H9 (cell line): ENCODE results near the gene ADGRL3. TPM values are rescaled to one million over a fixed set of nuclear protein-coding genes. Genes with fewer than 3 reads are reported as not detected.

Experiments used
- DNase-seq: peaks from one replicate; pipeline ENCODE4 v3.0.0-alpha.2; 2017
- H2AFZ ChIP-seq: one replicate; pipeline ENCODE4 v1.6.1; 2013; ENCODE audit warnings: mild to moderate bottlenecking, low read length, control low read depth, moderate library complexity
- H2AK5ac ChIP-seq: 2 replicates; pipeline ENCODE4 v1.6.1; 2013; ENCODE audit warnings: low read length, control low read depth, mixed read lengths; ENCODE audit not compliant: insufficient read length
- H2BK120ac ChIP-seq: one replicate; pipeline ENCODE4 v1.6.1; 2013; ENCODE audit warnings: low read depth, mild to moderate bottlenecking, low read length, control low read depth, inconsistent platforms; ENCODE audit not compliant: poor library complexity, severe bottlenecking
- H2BK12ac ChIP-seq: 2 replicates; pipeline ENCODE4 v1.6.1; 2013; ENCODE audit warnings: low read length, control low read depth, mixed read lengths, low read depth; ENCODE audit not compliant: insufficient read length
- H2BK15ac ChIP-seq: 2 replicates; pipeline ENCODE4 v1.6.1; 2013; ENCODE audit warnings: low read depth, low read length, control low read depth
- H2BK20ac ChIP-seq: one replicate; pipeline ENCODE4 v1.6.1; 2013; ENCODE audit warnings: low read depth, mild to moderate bottlenecking, low read length, control low read depth, inconsistent platforms; ENCODE audit not compliant: poor library complexity, severe bottlenecking
- H2BK5ac ChIP-seq: 2 replicates; pipeline ENCODE4 v1.6.1; 2013; ENCODE audit warnings: low read length, control low read depth, mixed read lengths; ENCODE audit not compliant: insufficient read length
- H3K14ac ChIP-seq: 2 replicates; pipeline ENCODE4 v1.6.1; 2013; ENCODE audit warnings: low read length, control low read depth; ENCODE audit not compliant: insufficient read depth
- H3K18ac ChIP-seq: 2 replicates; pipeline ENCODE4 v1.6.1; 2013; ENCODE audit warnings: low read depth, mild to moderate bottlenecking, mixed read lengths, low read length, control low read depth; ENCODE audit not compliant: insufficient read length
- H3K23ac ChIP-seq: 2 replicates; pipeline ENCODE4 v1.6.1; 2013; ENCODE audit warnings: low read length, control low read depth, mixed read lengths, low read depth; ENCODE audit not compliant: insufficient read length
- H3K23me2 ChIP-seq: 2 replicates; pipeline ENCODE4 v1.6.1; 2013; ENCODE audit warnings: low read depth, mild to moderate bottlenecking, mixed read lengths, low read length, control low read depth; ENCODE audit not compliant: insufficient read length, poor library complexity, severe bottlenecking
- H3K27ac ChIP-seq: 2 replicates; pipeline ENCODE4 v1.5.1; 2013; ENCODE audit warnings: low read length, control low read depth, mixed read lengths, low read depth; ENCODE audit not compliant: insufficient read length
- H3K27me3 ChIP-seq: 2 replicates; pipeline ENCODE4 v1.6.1; 2013; ENCODE audit warnings: low read length, control low read depth, inconsistent platforms; ENCODE audit not compliant: insufficient read depth
- H3K4ac ChIP-seq: 2 replicates; pipeline ENCODE4 v1.6.1; 2013; ENCODE audit warnings: low read depth, mild to moderate bottlenecking, control low read depth, inconsistent platforms, low read length, moderate library complexity
- H3K4me1 ChIP-seq: 2 replicates; pipeline ENCODE4 v1.6.1; 2013; ENCODE audit warnings: low read length, control low read depth, inconsistent platforms; ENCODE audit not compliant: insufficient read depth
- H3K4me2 ChIP-seq: 2 replicates; pipeline ENCODE4 v1.6.1; 2013; ENCODE audit warnings: low read length, control low read depth, mixed read lengths; ENCODE audit not compliant: insufficient read length, insufficient read depth
- H3K56ac ChIP-seq: 2 replicates; pipeline ENCODE4 v1.6.1; 2013; ENCODE audit warnings: low read depth, mild to moderate bottlenecking, mixed read lengths, low read length, control low read depth; ENCODE audit not compliant: insufficient read length
- H3K79me1 ChIP-seq: 2 replicates; pipeline ENCODE4 v1.6.1; 2013; ENCODE audit warnings: low read depth, mild to moderate bottlenecking, moderate library complexity, low read length, control low read depth, inconsistent platforms; ENCODE audit not compliant: insufficient read depth, poor library complexity, severe bottlenecking
- H3K79me2 ChIP-seq: 2 replicates; pipeline ENCODE4 v1.6.1; 2013; ENCODE audit warnings: low read length, control low read depth, inconsistent platforms; ENCODE audit not compliant: insufficient read depth
- H3K9ac ChIP-seq: 2 replicates; pipeline ENCODE4 v1.6.1; 2013; ENCODE audit warnings: low read length, control low read depth, mixed read lengths; ENCODE audit not compliant: insufficient read length; ENCODE audit errors: extremely low read depth
- H3K9me3 ChIP-seq: one replicate; pipeline ENCODE4 v1.6.1; 2013; ENCODE audit warnings: low read depth, low read length, inconsistent platforms; ENCODE audit not compliant: control insufficient read depth
- H3T11ph ChIP-seq: one replicate; pipeline ENCODE4 v1.6.1; 2013; ENCODE audit warnings: mild to moderate bottlenecking, low read length, control low read depth, inconsistent platforms
- H4K20me1 ChIP-seq: one replicate; pipeline ENCODE4 v1.6.1; 2013; ENCODE audit not compliant: control insufficient read depth, insufficient read length, insufficient read depth
- H4K5ac ChIP-seq: 2 replicates; pipeline ENCODE4 v1.6.1; 2013; ENCODE audit warnings: low read depth, mild to moderate bottlenecking, mixed read lengths, low read length, control low read depth; ENCODE audit not compliant: insufficient read length
- H4K8ac ChIP-seq: replicated peaks from 2 replicates; pipeline ENCODE4 v1.6.1; 2013; ENCODE audit warnings: low read length, control low read depth, mixed read lengths, low read depth; ENCODE audit not compliant: insufficient read length
- H4K91ac ChIP-seq: 2 replicates; pipeline ENCODE4 v1.6.1; 2013; ENCODE audit warnings: low read depth, mild to moderate bottlenecking, moderate library complexity, mixed read lengths, low read length, control low read depth; ENCODE audit not compliant: insufficient read length
- H3K27ac Mint-ChIP-seq, 3 experiments: 2 replicates in 2 of 3; 3 replicates in 1 of 3; pipeline ENCODE4 v1.8.0; 2020 to 2021; ENCODE audit warnings: mixed read lengths in 3 of 3, mild to moderate bottlenecking in 1 of 3, moderate library complexity in 1 of 3
- H3K27me3 Mint-ChIP-seq: 2 replicates; pipeline ENCODE4 v1.8.0; 2021; ENCODE audit warnings: low read depth, mild to moderate bottlenecking, moderate library complexity, mixed read lengths
- H3K36me3 Mint-ChIP-seq, 3 experiments: 2 replicates in 2 of 3; 3 replicates in 1 of 3; pipeline ENCODE4 v1.8.0; 2020 to 2021; ENCODE audit warnings: low read depth in 3 of 3, mixed read lengths in 3 of 3; ENCODE audit not compliant: insufficient read depth in 1 of 3
- H3K4me1 Mint-ChIP-seq, 2 experiments: 2 replicates each; pipeline ENCODE4 v1.8.0; 2020; ENCODE audit warnings: mixed read lengths in 2 of 2
- H3K4me3 Mint-ChIP-seq, 2 experiments: 2 replicates in 1 of 2; 3 replicates in 1 of 2; pipeline ENCODE4 v1.8.0; 2020 to 2021; ENCODE audit warnings: mild to moderate bottlenecking in 2 of 2, mixed read lengths in 2 of 2, moderate library complexity in 1 of 2
- H3K9me3 Mint-ChIP-seq, 2 experiments: 2 replicates in 1 of 2; 3 replicates in 1 of 2; pipeline ENCODE4 v1.8.0; 2020; ENCODE audit warnings: mild to moderate bottlenecking in 2 of 2, mixed read lengths in 2 of 2, moderate library complexity in 1 of 2
- CTCF ChIP-seq: fragments of 200-600 bp; sonication (generic); conservative IDR thresholded peaks from 3 replicates; pipeline ENCODE4 v1.8.0; 2021; ENCODE audit warnings: antibody characterized with exemption, mild to moderate bottlenecking
- WGBS: extraction: QIAGEN DNeasy Blood & Tissue Kit; methylation state at CpG from one replicate; pipeline ENCODE4 v1.1.7; 2013; ENCODE audit warnings: missing lambda C conversion rate, low lambda C conversion rate, mixed read lengths; ENCODE audit not compliant: insufficient read length; ENCODE audit errors: extremely low coverage; 5-methylcytosine and 5-hydroxymethylcytosine counted together
- total RNA-seq: library from RNA; stranded (reverse); gene quantifications from 2 replicates; pipeline ENCODE4 v1.2.1, GENCODE V29; 2021

The ADGRL3 gene
- total RNA-seq, 1 experiment from 2014 or later, result 5.9 TPM

DNA sequence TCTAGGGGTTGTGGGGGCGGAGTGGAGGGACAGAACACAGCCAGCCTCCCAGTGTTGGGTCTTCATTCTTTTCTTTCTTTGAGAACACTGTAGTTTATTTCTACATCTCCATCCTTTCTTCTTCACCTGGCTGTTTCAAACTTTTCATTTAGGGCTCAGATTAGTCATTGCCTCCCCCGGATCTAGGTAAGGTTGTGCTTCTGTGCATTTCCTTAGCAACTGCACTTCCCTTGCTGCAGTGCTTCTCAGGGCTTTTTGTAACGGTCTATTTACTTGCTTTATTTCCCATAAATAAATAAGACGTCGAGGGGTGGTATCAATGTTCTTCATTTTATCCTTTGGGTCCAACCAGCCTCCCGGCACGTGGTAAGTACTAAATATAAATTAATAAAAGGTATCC is 31.3 kb downstream of the ADGRL3 start:
- no peak overlapping the region for H3K27ac ChIP-seq
- H3K23ac ChIP-seq, result no peak overlapping the region
- H2AFZ ChIP-seq, result no peak overlapping the region
- H3K14ac ChIP-seq, result no peak overlapping the region
- no peak overlapping the region for H3K4me3 Mint-ChIP-seq
- peaks cover 0 to 3% of the 10 kb centered on the region in 2 experiments; a peak in 2 of 4 replicates for H3K4me1 Mint-ChIP-seq
- no peaks in the 10 kb centered on the region; a peak in 1 of 7 replicates for H3K36me3 Mint-ChIP-seq
- H4K8ac ChIP-seq, result no peak overlapping the region
- no peaks in the 10 kb centered on the region for H3K9me3 ChIP-seq
- no peaks in the 10 kb centered on the region for H3K9me3 Mint-ChIP-seq
- WGBS, result no CpG with 5 or more reads among the region's 7 CpGs
- H2BK20ac ChIP-seq, result no peak overlapping the region
- no peak overlapping the region for H3K4me2 ChIP-seq
- H2BK120ac ChIP-seq, result no peak overlapping the region
- no peak overlapping the region for H3K9ac ChIP-seq
- no peak overlapping the region for H2AK5ac ChIP-seq
- no peak overlapping the region for H4K91ac ChIP-seq
- H2BK15ac ChIP-seq, result no peak overlapping the region
- H3K79me2 ChIP-seq, result no peaks in the 10 kb centered on the region; the same call in 1 of the 2 replicates
- no peak overlapping the region for H2BK5ac ChIP-seq
- no peak overlapping the region for H2BK12ac ChIP-seq
- H3K79me1 ChIP-seq, result no peaks in the 10 kb centered on the region
- H3K56ac ChIP-seq, result no peak overlapping the region
- no peaks in the 10 kb centered on the region for H3K27me3 ChIP-seq
- no peak overlapping the region for H4K5ac ChIP-seq
- DNase-seq, result no peak
- H3T11ph ChIP-seq, result no peak overlapping the region
- H4K20me1 ChIP-seq, result no peaks in the 10 kb centered on the region
- no peak overlapping the region for H3K18ac ChIP-seq
- H3K4ac ChIP-seq, result no peak overlapping the region
- TF ChIP-seq CTCF, result no peak
- H3K23me2 ChIP-seq, result no peaks in the 10 kb centered on the region
- H3K4me1 ChIP-seq, result no peaks in the 10 kb centered on the region
- no peak overlapping the region; a peak in 1 of 7 replicates for H3K27ac Mint-ChIP-seq
- no peaks in the 10 kb centered on the region for H3K27me3 Mint-ChIP-seq
